Activated CD4-positive, alpha-beta T cell treated with anti-CD3 and anti-CD28 coated beads, Interleukin-2, amount 10 ng/mL, durations not matched to agents 24 days and 14 days (primary cell): ENCODE data around the gene FAM181A. TPM values are rescaled to one million over a fixed set of nuclear protein-coding genes. Genes with fewer than 3 reads are reported as not detected.
A peak's percentile ranks its signal among the peaks of the same experiment; 100 is the strongest.

ENCODE experiments used
- DNase-seq: peaks from one replicate; pipeline ENCODE4 v3.0.0; 2022
- H3K27ac Mint-ChIP-seq: one replicate; pipeline ENCODE4 v1.8.0; 2022; ENCODE audit warnings: mild to moderate bottlenecking, mixed read lengths
- H3K27me3 Mint-ChIP-seq: one replicate; pipeline ENCODE4 v1.8.0; 2022; ENCODE audit warnings: mixed read lengths
- H3K36me3 Mint-ChIP-seq: one replicate; pipeline ENCODE4 v1.8.0; 2022; ENCODE audit warnings: low read depth, mild to moderate bottlenecking, mixed read lengths
- H3K4me1 Mint-ChIP-seq: one replicate; pipeline ENCODE4 v1.8.0; 2021; ENCODE audit warnings: mixed read lengths
- H3K4me3 Mint-ChIP-seq: one replicate; pipeline ENCODE4 v1.8.0; 2022; ENCODE audit warnings: mild to moderate bottlenecking, moderate library complexity, mixed read lengths
- H3K9me3 Mint-ChIP-seq: one replicate; pipeline ENCODE4 v1.8.0; 2021; ENCODE audit warnings: mixed read lengths
- intact Hi-C: fragments of 100-400 bp; cut with micrococcal nuclease; formaldehyde crosslinking; loops from one replicate; pipeline ENCODE4 v1.15.1; 2023
- total RNA-seq: library from RNA; stranded (reverse); gene quantifications from 2 replicates; pipeline ENCODE4 v1.2.3, GENCODE V29; 2022

Gene FAM181A
- total RNA-seq, 1 donor from 2014 or later = not detected

DNA sequence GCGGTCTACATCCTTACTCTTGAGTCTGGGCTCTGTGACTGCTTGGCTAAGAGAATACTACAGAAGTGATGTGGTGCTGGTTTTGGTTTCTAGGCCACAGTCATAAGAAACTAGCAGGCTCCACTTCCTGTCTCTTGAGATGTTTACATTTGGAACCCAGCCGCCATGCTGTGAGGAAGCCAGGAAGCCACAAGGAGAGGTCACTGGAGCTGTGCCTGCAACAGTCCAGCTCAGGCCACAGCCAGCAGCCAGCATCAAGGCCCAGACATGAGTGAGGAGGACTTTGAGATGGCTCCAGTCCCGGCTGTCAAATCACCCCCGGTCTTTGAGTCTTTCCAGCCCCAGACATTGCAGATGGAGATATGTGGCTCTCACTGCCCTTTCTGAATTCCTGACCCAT is 12.9 kb upstream of the FAM181A start:
- Mint-ChIP-seq H3K4me3 (no peak overlapping the region), H3K9me3 (peaks cover 20% of the 10 kb centered on the region), H3K36me3 (peaks cover 5% of the 10 kb centered on the region), H3K27ac (peak overlapping the region; percentile 4), H3K27me3 (peaks cover 2% of the 10 kb centered on the region), H3K4me1 (peaks cover 3% of the 10 kb centered on the region)
- intact Hi-C loops = no loop called here
- DNase-seq = no peak

- Mint-ChIP-seq H3K4me3 (no peak overlapping the region), H3K27ac (no peak overlapping the region)
Observed at GRCh38 chr14:93915070-93915705, 12.0 kb upstream of the FAM181A start.

DNA sequence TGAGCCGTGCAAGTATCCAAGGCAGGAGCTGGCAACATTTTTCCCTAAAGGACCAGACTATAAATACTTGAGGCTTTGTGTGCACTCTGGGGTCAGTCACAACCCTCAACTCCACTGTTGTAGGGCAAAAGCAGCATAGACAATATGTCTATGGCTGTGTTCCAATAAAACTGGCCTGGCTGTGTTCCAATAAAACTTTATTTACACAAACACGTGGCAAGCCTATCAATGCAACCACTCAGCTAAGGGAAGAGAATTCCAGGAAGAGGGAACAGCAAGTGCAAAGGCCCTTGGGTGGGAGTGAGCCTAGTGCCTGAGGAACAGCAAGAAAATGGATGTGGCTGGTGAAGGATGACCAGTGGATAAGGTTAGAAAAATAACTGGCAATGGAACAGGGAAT is 11.3 kb upstream of the FAM181A start:
- Mint-ChIP-seq H3K4me1 (peaks cover 3% of the 10 kb centered on the region), H3K4me3 (no peak overlapping the region), H3K27me3 (peaks cover 4% of the 10 kb centered on the region), H3K9me3 (peaks cover 23% of the 10 kb centered on the region), H3K36me3 (peaks cover 5% of the 10 kb centered on the region), H3K27ac (no peak overlapping the region)
- no peak for DNase-seq
- intact Hi-C loops = no loop called here

More at GRCh38 chr14:93915070-93915705, 12.0 kb upstream of the FAM181A start:
- H3K9me3 Mint-ChIP-seq = peaks cover 23% of the 10 kb centered on the region
- intact Hi-C loops = no loop called here
- H3K4me1 Mint-ChIP-seq = peaks cover 3% of the 10 kb centered on the region
- peaks cover 5% of the 10 kb centered on the region for H3K36me3 Mint-ChIP-seq
- no peak for DNase-seq
- peaks cover 4% of the 10 kb centered on the region for H3K27me3 Mint-ChIP-seq

GRCh38 chr14:93916498-93916897 is 10.6 kb upstream of the FAM181A start:
- Mint-ChIP-seq H3K4me3 (no peak overlapping the region), H3K4me1 (peaks cover 3% of the 10 kb centered on the region), H3K27me3 (peaks cover 4% of the 10 kb centered on the region)

DNA sequence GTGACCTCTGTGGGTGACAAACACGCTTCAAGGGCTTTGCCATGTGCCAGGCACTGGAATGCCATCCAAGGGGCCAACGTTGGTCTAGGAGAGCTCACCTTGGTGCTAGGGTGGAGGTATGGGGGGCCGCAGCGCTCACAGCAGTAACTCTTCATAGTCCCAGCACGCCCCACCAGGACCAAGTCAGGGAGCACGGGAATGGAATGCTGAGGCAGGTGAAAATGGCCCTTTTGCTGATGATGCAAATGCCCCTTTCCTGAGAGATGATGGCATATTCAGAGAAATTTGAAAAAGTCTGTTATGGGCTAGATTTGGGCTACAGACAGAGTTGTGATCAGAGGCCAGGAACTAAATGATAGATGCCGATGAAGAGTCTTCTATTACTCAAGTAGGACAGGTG is 10.0 kb upstream of the FAM181A start:
- intact Hi-C loops = no loop called here
- H3K9me3 Mint-ChIP-seq = peaks cover 23% of the 10 kb centered on the region
- H3K27ac Mint-ChIP-seq = no peak overlapping the region
- no peak overlapping the region for H3K4me3 Mint-ChIP-seq
- peaks cover 3% of the 10 kb centered on the region for H3K4me1 Mint-ChIP-seq
- peaks cover 4% of the 10 kb centered on the region for H3K27me3 Mint-ChIP-seq
- no peak for DNase-seq
- H3K36me3 Mint-ChIP-seq = peaks cover 5% of the 10 kb centered on the region

More at GRCh38 chr14:93916498-93916897, 10.6 kb upstream of the FAM181A start:
- Mint-ChIP-seq H3K9me3 (peaks cover 23% of the 10 kb centered on the region), H3K36me3 (peaks cover 5% of the 10 kb centered on the region), H3K27ac (no peak overlapping the region)
- no peak for DNase-seq
- intact Hi-C loops = no loop called here

DNA sequence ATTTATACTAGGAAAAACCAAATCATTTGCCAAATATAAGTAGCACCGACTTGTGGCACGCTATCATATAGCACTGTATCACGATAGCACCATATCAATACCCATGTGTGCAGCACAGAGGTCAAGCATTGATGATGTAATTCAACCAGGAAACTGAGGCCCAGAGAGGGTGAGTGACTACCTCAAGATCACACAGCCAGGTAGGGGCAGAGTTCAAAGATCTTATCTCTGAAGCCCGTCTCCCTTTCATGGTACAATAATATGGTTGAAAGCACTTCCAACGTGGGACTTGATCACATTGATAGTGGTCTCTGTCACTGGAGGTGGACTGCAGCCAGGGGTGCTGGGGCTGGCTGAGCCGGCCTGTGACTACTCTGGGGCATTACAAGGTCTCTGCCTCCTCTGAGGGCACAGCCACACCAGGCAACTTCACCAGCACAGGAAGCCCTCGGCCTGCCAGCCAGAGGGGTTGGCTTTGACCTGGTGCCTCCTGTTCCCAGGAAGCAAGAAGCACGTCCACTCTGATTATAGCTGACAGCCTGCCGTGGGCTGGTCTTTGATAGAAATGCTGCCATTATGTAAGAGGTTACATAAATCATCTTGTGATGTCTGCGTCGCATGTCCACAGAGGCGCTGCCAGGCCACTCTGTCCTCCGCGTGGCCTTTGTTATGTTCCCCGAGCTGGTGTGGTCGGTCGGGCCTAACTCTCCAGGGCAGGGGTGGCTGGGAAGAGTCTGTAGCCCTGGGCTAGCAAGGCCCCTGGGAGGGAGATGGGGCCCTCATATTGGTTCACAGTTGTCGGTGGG is 5.9 kb upstream of the FAM181A start:
- H3K27me3 Mint-ChIP-seq = peaks cover 4% of the 10 kb centered on the region
- intact Hi-C loops = no loop called here
- no peak for DNase-seq
- no peaks in the 10 kb centered on the region for H3K4me1 Mint-ChIP-seq
- H3K4me3 Mint-ChIP-seq = no peak overlapping the region
- no peaks in the 10 kb centered on the region for H3K36me3 Mint-ChIP-seq
- no peak overlapping the region for H3K27ac Mint-ChIP-seq
- peaks cover 17% of the 10 kb centered on the region for H3K9me3 Mint-ChIP-seq

- no peak for DNase-seq
- no peak overlapping the region for H3K4me3 Mint-ChIP-seq
- no peak overlapping the region for H3K27ac Mint-ChIP-seq
- no peaks in the 10 kb centered on the region for H3K4me1 Mint-ChIP-seq
- intact Hi-C loops = no loop called here
- peaks cover 2% of the 10 kb centered on the region for H3K27me3 Mint-ChIP-seq
- H3K9me3 Mint-ChIP-seq = peaks cover 4% of the 10 kb centered on the region
- no peaks in the 10 kb centered on the region for H3K36me3 Mint-ChIP-seq
Observed at GRCh38 chr14:93923626-93924025, 3.5 kb upstream of the FAM181A start.

- Mint-ChIP-seq H3K27me3 (peaks cover under 1% of the 10 kb centered on the region), H3K4me1 (no peaks in the 10 kb centered on the region), H3K9me3 (peaks cover under 1% of the 10 kb centered on the region), H3K4me3 (no peak overlapping the region), H3K36me3 (no peaks in the 10 kb centered on the region), H3K27ac (no peak overlapping the region)
- no peak for DNase-seq
- intact Hi-C loops = no loop called here
Observed at GRCh38 chr14:93924592-93925355, 2.4 kb upstream of the FAM181A start.

- Mint-ChIP-seq H3K27me3 (no peaks in the 10 kb centered on the region), H3K27ac (no peak overlapping the region)
- intact Hi-C loops = no loop called here
Observed at GRCh38 chr14:93925374-93925895, 1.7 kb upstream of the FAM181A start.

GRCh38 chr14:93926245-93926872 is 785 bp upstream of the FAM181A start:
- Mint-ChIP-seq H3K4me1 (no peaks in the 10 kb centered on the region), H3K36me3 (no peaks in the 10 kb centered on the region), H3K9me3 (no peaks in the 10 kb centered on the region), H3K27me3 (no peaks in the 10 kb centered on the region), H3K27ac (no peak overlapping the region), H3K4me3 (no peak overlapping the region)
- DNase-seq = no peak
- intact Hi-C loops = no loop called here

More at GRCh38 chr14:93925374-93925895, 1.7 kb upstream of the FAM181A start:
- no peaks in the 10 kb centered on the region for H3K4me1 Mint-ChIP-seq
- DNase-seq = no peak
- H3K4me3 Mint-ChIP-seq = no peak overlapping the region
- no peaks in the 10 kb centered on the region for H3K36me3 Mint-ChIP-seq
- no peaks in the 10 kb centered on the region for H3K9me3 Mint-ChIP-seq

GRCh38 chr14:93927800-93928145 is 629 bp downstream of the FAM181A start:
- Mint-ChIP-seq H3K27me3 (no peaks in the 10 kb centered on the region), H3K4me3 (no peak overlapping the region), H3K36me3 (no peaks in the 10 kb centered on the region), H3K4me1 (no peaks in the 10 kb centered on the region), H3K9me3 (no peaks in the 10 kb centered on the region), H3K27ac (no peak overlapping the region)
- intact Hi-C loops = no loop called here
- DNase-seq = no peak

- DNase-seq = no peak
- Mint-ChIP-seq H3K36me3 (peaks cover under 1% of the 10 kb centered on the region), H3K4me1 (no peaks in the 10 kb centered on the region), H3K27ac (no peak overlapping the region), H3K27me3 (no peaks in the 10 kb centered on the region), H3K4me3 (no peak overlapping the region), H3K9me3 (no peaks in the 10 kb centered on the region)
- intact Hi-C loops = no loop called here
Observed at GRCh38 chr14:93928184-93929047, 1.3 kb downstream of the FAM181A start.

DNA sequence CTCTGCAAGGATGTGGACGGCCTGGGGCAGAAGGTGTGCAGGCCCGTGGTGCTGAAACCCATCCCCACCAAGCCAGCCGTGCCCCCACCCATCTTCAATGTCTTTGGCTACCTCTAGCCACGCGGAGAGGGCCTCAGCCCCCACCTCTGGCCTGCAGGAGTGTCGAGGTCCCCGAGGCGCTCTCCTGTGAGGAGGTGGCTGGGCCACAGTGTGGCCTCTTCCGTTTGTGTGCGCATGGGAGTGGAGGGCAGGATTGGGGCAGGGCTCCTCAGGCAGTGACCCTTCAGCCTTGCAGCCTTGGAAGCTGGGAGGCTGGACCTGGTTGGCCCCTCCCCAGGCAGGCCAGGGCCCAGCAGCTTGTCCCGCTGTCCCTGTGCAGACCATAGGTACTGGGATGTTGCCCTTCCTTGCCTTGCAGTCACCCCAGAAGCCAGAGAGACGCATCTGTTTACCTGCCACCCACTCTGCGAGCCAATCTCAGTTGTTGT is 1.9 kb downstream of the FAM181A start:
- no peak for DNase-seq
- H3K36me3 Mint-ChIP-seq = peaks cover 3% of the 10 kb centered on the region
- intact Hi-C loops = no loop called here
- no peaks in the 10 kb centered on the region for H3K27me3 Mint-ChIP-seq
- no peak overlapping the region for H3K27ac Mint-ChIP-seq
- no peaks in the 10 kb centered on the region for H3K9me3 Mint-ChIP-seq
- no peak overlapping the region for H3K4me3 Mint-ChIP-seq
- H3K4me1 Mint-ChIP-seq = no peaks in the 10 kb centered on the region
